Activated CD4-positive, alpha-beta T cell treated with anti-CD3 and anti-CD28 coated beads for 36 hours (primary cell): ENCODE results near the gene LIN37. TPM values are rescaled to one million over a fixed set of nuclear protein-coding genes. Genes with fewer than 3 reads are reported as not detected.

ENCODE experiments used
- ATAC-seq: fragments of 200-7000 bp; cut with Tn5 transposase; one replicate; pipeline ENCODE4 v1.10.0; 2021; ENCODE audit warnings: mild to moderate bottlenecking, moderate library complexity
- CTCF ChIA-PET: fragments of 350-600 bp; sonication (Branson Sonifier 250); formaldehyde crosslinking; loops from one replicate; lab custom pipeline; 2021; ENCODE audit warnings: antibody characterized with exemption; lab: Charles Lee
- POLR2A ChIA-PET: fragments of 350-600 bp; sonication (Branson Sonifier 250); formaldehyde crosslinking; loops from one replicate; lab custom pipeline; 2021; ENCODE audit warnings: antibody characterized with exemption, inconsistent platforms; lab: Charles Lee
- DNase-seq: peaks from one replicate; pipeline ENCODE4 v3.0.0-alpha.2; 2020
- H3K27ac Mint-ChIP-seq: one replicate; pipeline ENCODE4 v1.8.0; 2021; ENCODE audit warnings: mixed read lengths
- H3K27me3 Mint-ChIP-seq: one replicate; pipeline ENCODE4 v1.8.0; 2021; ENCODE audit warnings: mixed read lengths
- H3K36me3 Mint-ChIP-seq: one replicate; pipeline ENCODE4 v1.8.0; 2021; ENCODE audit warnings: low read depth, mixed read lengths
- H3K4me1 Mint-ChIP-seq: one replicate; pipeline ENCODE4 v1.8.0; 2021; ENCODE audit warnings: mixed read lengths
- H3K4me3 Mint-ChIP-seq: one replicate; pipeline ENCODE4 v1.8.0; 2021; ENCODE audit warnings: mild to moderate bottlenecking, moderate library complexity, mixed read lengths
- H3K9me3 Mint-ChIP-seq: one replicate; pipeline ENCODE4 v1.8.0; 2021; ENCODE audit warnings: low read depth, mixed read lengths
- intact Hi-C, 2 experiments: fragments of 100-400 bp; cut with DNase I in 1 of 2; cut with micrococcal nuclease in 1 of 2; formaldehyde crosslinking; loops; one replicate each; pipeline versions ENCODE4 v1.14.2 to v1.15.1; 2022 to 2024; cut with DNase I, micrococcal nuclease
- total RNA-seq, 2 experiments: library from RNA; stranded (reverse); gene quantifications; one replicate each; pipeline ENCODE4 v1.2.3, GENCODE V29; 2021

Gene LIN37
- total RNA-seq, 2 experiments from 2014 or later: 8.4 to 12.7 TPM

- peaks cover 39% of the 10 kb centered on the region for H3K4me1 Mint-ChIP-seq
- intact Hi-C loops: loop anchor here (1.0 to 10.0 kb wide), 4 partner anchors 15 to 597 kb away; partner anchors contain the start of genes ETV2 (in 1 of the 2), FXYD7 (in 1 of the 2), HSPB6 (in 1 of the 2) and SDHAF1 (in 1 of the 2)
- ChIA-PET CTCF (interaction anchor here (1.0 to 1.2 kb wide), 3 partner anchors 15 to 44 kb away, joined by 3 read pairs; partner anchors contain the start of gene HSPB6), POLR2A (interaction anchor here (0.8 to 1.2 kb wide), 5 partner anchors 24 to 189 kb away, joined by 3 to 8 read pairs (median 6); partner anchors contain the start of gene COX6B1)
- H3K9me3 Mint-ChIP-seq: no peaks in the 10 kb centered on the region
- H3K27me3 Mint-ChIP-seq: no peaks in the 10 kb centered on the region
- ATAC-seq (peak; percentile 1), DNase-seq (peak; percentile 88)
- peak within 1 kb of the TSS; percentile 96 for H3K27ac Mint-ChIP-seq
- H3K36me3 Mint-ChIP-seq: peaks cover 41% of the 10 kb centered on the region
- H3K4me3 Mint-ChIP-seq: peak within 1 kb of the TSS; percentile 99
These were observed 6.2 kb upstream of the LIN37 start, which contains the start of gene IGFLR1 for GRCh38 chr19:35742121-35742724. Gene IGFLR1 (minus strand): TSS chr19:35742452. CDS start chr19:35741180, 1,272 bp downstream.

DNA sequence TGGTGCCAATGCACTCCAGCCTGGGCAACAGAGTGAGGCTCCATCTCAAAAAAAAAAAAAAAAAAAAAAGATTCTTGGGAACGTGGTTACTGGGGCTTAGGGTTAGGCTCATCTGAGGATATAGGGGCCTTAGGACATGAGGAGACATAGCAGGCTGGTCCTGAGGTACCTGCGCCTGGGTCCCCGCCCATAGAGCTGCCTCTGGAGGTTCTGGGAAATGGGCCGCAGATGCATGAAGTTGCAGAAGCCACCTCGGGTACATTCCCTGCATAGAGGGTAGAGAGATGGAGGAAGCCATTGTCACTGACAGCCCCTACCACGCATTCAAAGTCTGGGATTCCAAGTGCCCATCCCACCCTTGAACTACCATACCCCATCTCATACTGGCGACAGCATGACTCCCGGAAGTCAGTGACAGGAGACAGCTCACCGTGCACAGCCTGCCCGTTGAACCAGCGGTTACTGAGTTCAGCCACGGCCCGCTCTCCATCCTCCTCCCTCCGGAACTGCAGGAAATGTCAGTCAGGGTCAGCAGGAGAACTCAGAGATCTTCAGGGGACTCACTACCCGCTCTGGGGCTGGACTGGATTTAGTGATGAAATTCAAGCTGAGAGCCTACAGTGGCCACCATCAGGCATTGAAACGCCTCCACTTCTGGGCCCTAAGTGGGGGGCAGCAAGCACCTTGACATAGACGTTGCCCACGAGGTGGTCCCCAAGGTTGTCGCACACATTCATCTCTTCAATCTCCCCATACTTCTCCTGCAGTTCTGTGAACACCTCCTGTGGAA lies 4.5 kb upstream of the LIN37 start:
- ChIA-PET CTCF (interaction anchor here (1.0 to 2.0 kb wide), 5 partner anchors 22 to 186 kb away, joined by 3 to 8 read pairs (median 4); no protein-coding TSS in a partner anchor), POLR2A (interaction anchor here (1.8 to 2.3 kb wide), 2 partner anchors 25 to 41 kb away, joined by 10 to 13 read pairs; no protein-coding TSS in a partner anchor)
- intact Hi-C loops: loop anchor here (1.0 to 10.0 kb wide), 9 partner anchors 27 to 599 kb away; partner anchors contain the start of genes ARHGAP33 (in 2 of the 2), ETV2 (in 1 of the 2), FXYD7 (in 1 of the 2) and SDHAF1 (in 1 of the 2)
- ATAC-seq (no peak), DNase-seq (no peak)
- Mint-ChIP-seq H3K4me1 (peaks cover 46% of the 10 kb centered on the region), H3K4me3 (peak overlapping the region; percentile 99), H3K9me3 (no peaks in the 10 kb centered on the region), H3K27ac (peak overlapping the region; percentile 100), H3K36me3 (peaks cover 31% of the 10 kb centered on the region), H3K27me3 (no peaks in the 10 kb centered on the region)

DNA sequence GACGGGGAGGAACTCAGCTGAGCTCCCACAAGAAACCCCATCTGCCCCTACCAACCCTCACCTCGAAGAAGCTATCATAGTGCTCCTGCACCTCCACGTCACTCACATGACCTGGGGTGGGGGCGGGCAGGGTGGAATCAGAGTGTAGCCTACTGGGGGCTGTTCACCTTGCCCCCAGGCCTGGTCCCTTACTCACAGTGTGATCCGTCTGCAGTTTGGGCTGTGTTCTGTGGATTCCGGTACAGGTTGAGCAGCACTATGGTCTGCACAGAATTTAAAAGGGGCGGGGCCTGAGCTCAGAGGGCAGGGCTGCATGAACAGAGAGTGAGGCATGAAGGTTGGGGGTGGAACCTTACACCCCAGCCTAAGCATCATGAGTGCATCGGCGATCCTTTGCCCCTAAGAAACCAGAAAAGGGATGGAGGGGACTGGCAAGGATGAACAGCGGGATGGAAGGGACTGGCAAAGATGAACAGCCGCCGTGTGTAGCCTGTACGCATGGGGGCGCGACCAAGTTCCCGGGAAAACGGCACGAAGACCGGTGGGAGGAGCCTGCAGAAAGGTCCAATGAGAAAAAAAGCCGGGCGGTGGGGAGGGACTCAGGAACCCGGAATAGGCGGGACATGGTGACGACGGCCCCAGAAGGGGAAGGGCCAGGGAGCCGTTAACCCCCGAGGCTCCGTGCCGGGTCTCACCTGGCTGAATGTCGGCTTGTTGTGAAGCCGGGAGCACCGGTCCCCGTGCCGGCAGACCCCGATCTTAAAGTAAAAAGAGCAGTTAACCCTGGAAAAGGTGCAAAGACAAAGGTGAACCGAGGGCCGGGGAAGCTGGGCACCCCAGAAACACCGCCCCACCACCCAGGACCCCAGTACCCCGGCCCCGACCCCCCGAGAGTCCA lies 3.7 kb upstream of the LIN37 start:
- H3K36me3 Mint-ChIP-seq: peaks cover 30% of the 10 kb centered on the region
- H3K27ac Mint-ChIP-seq: peak overlapping the region; percentile 100
- intact Hi-C loops: loop anchor here (1.0 to 10.0 kb wide), 14 partner anchors 27 to 600 kb away; partner anchors contain the start of genes ARHGAP33 (in 2 of the 2), ETV2 (in 1 of the 2), FXYD7 (in 1 of the 2) and SDHAF1 (in 1 of the 2)
- no peaks in the 10 kb centered on the region for H3K9me3 Mint-ChIP-seq
- ChIA-PET CTCF (interaction anchor here (0.6 to 2.0 kb wide), 8 partner anchors 23 to 398 kb away, joined by 3 to 8 read pairs (median 4); no protein-coding TSS in a partner anchor), POLR2A (interaction anchor here (1.0 to 2.3 kb wide), 4 partner anchors 26 to 187 kb away, joined by 4 to 13 read pairs (median 8); no protein-coding TSS in a partner anchor)
- ATAC-seq: peak; percentile 57
- peak; percentile 96 for DNase-seq
- H3K4me3 Mint-ChIP-seq: peak overlapping the region; percentile 99
- H3K27me3 Mint-ChIP-seq: no peaks in the 10 kb centered on the region
- H3K4me1 Mint-ChIP-seq: peaks cover 49% of the 10 kb centered on the region

- DNase-seq (peak; percentile 97), ATAC-seq (peak; percentile 51)
- Mint-ChIP-seq H3K9me3 (no peaks in the 10 kb centered on the region), H3K4me3 (peak within 1 kb of the TSS; percentile 99), H3K36me3 (peaks cover 30% of the 10 kb centered on the region), H3K4me1 (peaks cover 51% of the 10 kb centered on the region), H3K27ac (peak within 1 kb of the TSS; percentile 100), H3K27me3 (no peaks in the 10 kb centered on the region)
- ChIA-PET CTCF (interaction anchor here (1.0 to 2.0 kb wide), 5 partner anchors 24 to 186 kb away, joined by 3 to 8 read pairs (median 4); no protein-coding TSS in a partner anchor), POLR2A (interaction anchor here (0.5 to 2.3 kb wide), 6 partner anchors 27 to 749 kb away, joined by 4 to 13 read pairs (median 5); no protein-coding TSS in a partner anchor)
- intact Hi-C loops: loop anchor here (1.0 to 10.0 kb wide), 8 partner anchors 28 to 601 kb away; partner anchors contain the start of genes ARHGAP33 (in 2 of the 2), FXYD7 (in 1 of the 2) and TBCB (in 1 of the 2)
These were observed 2.9 kb upstream of the LIN37 start, which contains the start of the genes PSENEN and U2AF1L4 for GRCh38 chr19:35745328-35746086. Gene PSENEN (plus strand): TSS chr19:35745651. CDS start chr19:35745931, 280 bp downstream. Gene U2AF1L4 (minus strand): TSS chr19:35745418. CDS start chr19:35745391, 27 bp downstream.

DNA sequence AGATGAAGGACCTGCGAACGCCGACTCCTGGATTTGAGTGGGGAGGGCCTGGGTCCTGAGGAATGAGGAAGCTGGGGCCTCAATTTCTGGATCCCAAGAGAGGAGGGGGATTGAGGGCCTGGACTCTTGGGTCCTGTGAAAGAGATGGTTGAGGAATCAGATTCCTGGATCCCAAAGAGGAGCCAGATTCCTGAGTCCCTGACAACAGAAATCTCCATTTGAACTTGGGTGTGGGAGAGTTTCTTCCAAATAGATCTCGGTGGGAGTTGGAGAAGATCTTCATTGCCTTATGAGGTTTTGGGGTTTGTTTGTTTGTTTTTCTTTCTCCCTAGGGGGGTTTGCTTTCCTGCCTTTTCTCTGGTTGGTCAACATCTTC lies 2.3 kb upstream of the LIN37 start:
- intact Hi-C loops: loop anchor here in 1 of 2 experiments (10.0 kb wide), 1 partner anchor 601 kb away; the partner anchor contains the start of gene FXYD7
- Mint-ChIP-seq H3K9me3 (no peaks in the 10 kb centered on the region), H3K4me3 (peak overlapping the region; percentile 99), H3K4me1 (peaks cover 51% of the 10 kb centered on the region), H3K27me3 (no peaks in the 10 kb centered on the region), H3K36me3 (peaks cover 28% of the 10 kb centered on the region), H3K27ac (peak overlapping the region; percentile 100)
- ATAC-seq (no peak), DNase-seq (no peak)
- ChIA-PET POLR2A (interaction anchor here (0.5 to 1.0 kb wide), 3 partner anchors 113 to 749 kb away, joined by 4 to 5 read pairs (median 5); no protein-coding TSS in a partner anchor), CTCF (interaction anchor here (1.5 to 1.6 kb wide), 2 partner anchors 124 to 185 kb away, joined by 4 to 5 read pairs; no protein-coding TSS in a partner anchor)

DNA sequence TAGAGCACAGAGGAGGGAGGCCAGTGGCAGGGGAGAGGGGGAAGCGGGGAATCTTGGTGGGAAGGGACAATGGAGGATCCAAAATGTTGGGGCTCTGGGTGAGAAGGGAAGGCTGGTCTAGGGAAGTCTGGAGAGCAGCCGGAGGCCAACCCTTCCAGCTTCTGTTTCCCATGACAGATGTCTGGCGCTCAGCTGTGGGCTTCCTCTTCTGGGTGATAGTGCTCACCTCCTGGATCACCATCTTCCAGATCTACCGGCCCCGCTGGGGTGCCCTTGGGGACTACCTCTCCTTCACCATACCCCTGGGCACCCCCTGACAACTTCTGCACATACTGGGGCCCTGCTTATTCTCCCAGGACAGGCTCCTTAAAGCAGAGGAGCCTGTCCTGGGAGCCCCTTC lies 1.8 kb upstream of the LIN37 start:
- ChIA-PET POLR2A (no interaction called here), CTCF (no interaction called here)
- no peak for ATAC-seq
- Mint-ChIP-seq H3K36me3 (peaks cover 28% of the 10 kb centered on the region), H3K4me1 (peaks cover 51% of the 10 kb centered on the region), H3K27me3 (no peaks in the 10 kb centered on the region), H3K27ac (peak overlapping the region; percentile 100), H3K9me3 (no peaks in the 10 kb centered on the region), H3K4me3 (peak overlapping the region; percentile 99)
- intact Hi-C loops: loop anchor here in 1 of 2 experiments (10.0 kb wide), 1 partner anchor 602 kb away; the partner anchor contains the start of gene FXYD7
- no peak for DNase-seq

DNA sequence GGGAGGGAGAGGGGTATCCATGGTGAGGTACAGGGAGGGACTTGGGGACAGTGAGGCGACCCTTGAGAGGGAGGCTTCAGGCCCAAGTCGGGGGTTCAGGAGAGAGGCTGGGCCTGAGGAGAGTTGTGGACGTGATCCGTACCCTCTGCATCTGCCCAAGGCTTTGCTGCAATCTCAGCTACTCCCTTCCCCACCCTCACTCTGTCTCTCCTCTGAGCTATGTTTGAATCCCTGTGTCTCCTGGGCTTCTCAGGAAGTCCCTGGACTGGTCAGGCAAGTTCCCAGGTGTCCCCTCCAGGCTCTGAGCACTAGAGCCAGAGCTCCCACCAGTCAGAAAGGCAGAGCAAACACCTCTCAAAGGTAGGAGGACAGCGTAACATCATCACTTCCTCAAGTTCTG lies 1.8 kb downstream of the LIN37 start:
- POLR2A ChIA-PET: no interaction called here
- intact Hi-C loops: no loop called here
- CTCF ChIA-PET: interaction anchor here (1.0 kb wide), 1 partner anchor 13 kb away, joined by 3 read pairs; no protein-coding TSS in a partner anchor
- Mint-ChIP-seq H3K4me1 (peaks cover 30% of the 10 kb centered on the region), H3K27me3 (no peaks in the 10 kb centered on the region), H3K4me3 (peak overlapping the region; percentile 18), H3K36me3 (peaks cover 9% of the 10 kb centered on the region), H3K9me3 (no peaks in the 10 kb centered on the region), H3K27ac (no peak overlapping the region)
- no peak for ATAC-seq
- no peak for DNase-seq

GRCh38 chr19:35751839-35752745 lies 3.7 kb downstream of the LIN37 start:
- ATAC-seq (no peak), DNase-seq (no peak)
- H3K4me1 Mint-ChIP-seq: peaks cover 28% of the 10 kb centered on the region
- H3K27me3 Mint-ChIP-seq: peaks cover 4% of the 10 kb centered on the region
- peaks cover 9% of the 10 kb centered on the region for H3K36me3 Mint-ChIP-seq
- H3K9me3 Mint-ChIP-seq: no peaks in the 10 kb centered on the region
- no peak overlapping the region for H3K4me3 Mint-ChIP-seq
- ChIA-PET CTCF (interaction anchor here (0.8 to 1.1 kb wide), 4 partner anchors 12 to 128 kb away, joined by 3 to 4 read pairs (median 3); no protein-coding TSS in a partner anchor), POLR2A (no interaction called here)
- H3K27ac Mint-ChIP-seq: no peak overlapping the region
- intact Hi-C loops: no loop called here
